CD4-positive, alpha-beta T cell treated with Interleukin-4 for 1 hour (primary cell): ENCODE data around the gene LAMTOR2.

Experiments
- DNase-seq, 2 donors: peaks; one replicate each; pipeline ENCODE4 v3.0.0-alpha.2; 2020 to 2022

Gene LAMTOR2

DNA sequence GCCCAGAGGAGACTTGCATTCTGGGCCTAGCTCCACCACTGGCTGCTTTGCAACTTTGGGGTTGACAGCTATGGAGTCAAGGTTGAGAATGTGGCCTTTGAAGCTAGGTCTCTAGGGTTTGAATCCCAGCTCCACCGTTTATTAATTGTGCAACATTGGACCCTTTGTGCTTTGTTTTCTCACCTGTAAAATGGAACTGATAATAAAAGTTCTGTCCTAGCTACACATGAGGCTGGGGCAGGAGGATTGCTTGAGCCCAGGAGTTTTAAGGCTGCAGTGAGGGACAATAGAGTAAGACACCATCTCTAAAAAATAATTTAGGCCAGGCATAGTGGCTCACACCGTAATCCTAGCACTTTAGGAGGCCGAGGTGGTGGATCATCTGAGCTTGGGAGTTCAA is 44.7 kb downstream of the LAMTOR2 start:
- no peak for DNase-seq

DNA sequence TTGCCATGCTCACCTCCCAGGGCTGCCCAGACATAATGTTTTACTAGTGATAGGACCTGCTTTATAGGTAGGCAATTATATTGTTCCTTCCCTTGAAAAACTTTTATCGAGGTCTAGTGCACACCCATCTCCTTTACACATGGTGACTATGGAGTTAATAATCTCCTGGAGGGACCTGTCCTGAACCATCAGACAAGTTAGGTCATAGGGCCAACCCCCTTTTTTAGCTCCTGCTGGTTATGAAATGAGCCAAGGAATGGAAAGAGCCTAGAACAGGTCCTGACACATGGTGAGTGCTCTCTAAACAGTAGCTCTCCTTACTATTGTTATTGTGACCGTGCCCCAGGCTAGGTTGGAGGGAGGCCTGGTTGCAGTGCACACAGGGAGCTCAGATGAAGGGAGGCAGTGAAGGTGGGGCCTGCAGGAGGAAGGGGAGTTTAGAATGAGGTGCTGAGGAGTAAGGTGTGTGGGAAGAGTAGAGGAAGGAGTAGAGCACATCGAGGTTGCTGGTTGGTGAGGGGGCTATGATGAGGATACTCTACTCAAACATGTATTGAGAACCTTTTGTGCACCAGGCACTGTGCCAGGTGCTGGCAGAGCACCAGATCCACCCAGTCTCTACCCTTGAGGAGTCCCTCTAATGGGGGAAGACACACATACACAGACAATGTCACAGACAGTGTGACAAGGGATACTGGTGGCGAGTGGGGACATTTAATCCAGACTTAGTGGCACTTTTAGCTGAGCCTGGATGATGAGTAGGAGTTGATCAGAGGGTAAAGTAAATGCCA is 45.8 kb downstream of the LAMTOR2 start:
- DNase-seq, result no peak

DNA sequence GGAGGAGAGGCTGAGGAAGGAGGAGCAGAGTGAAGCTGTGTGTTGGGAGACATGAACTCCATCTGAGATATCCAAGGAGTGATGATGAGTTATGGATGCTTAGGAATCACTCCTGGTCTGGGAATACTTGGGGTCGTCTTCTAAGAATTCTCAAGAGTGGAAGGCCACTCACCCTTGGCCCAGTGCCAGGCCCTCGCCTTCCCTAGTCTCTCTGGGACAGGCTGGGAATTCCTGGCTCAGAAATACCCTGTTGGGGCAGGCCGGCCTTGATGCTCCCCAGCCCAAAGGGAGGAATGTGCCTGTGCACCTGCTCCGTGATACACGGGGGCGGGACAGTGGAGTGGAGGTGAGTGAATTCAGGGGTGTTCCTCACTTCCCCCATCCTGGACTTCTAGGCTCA is 47.3 kb downstream of the LAMTOR2 start:
- no peak for DNase-seq

DNA sequence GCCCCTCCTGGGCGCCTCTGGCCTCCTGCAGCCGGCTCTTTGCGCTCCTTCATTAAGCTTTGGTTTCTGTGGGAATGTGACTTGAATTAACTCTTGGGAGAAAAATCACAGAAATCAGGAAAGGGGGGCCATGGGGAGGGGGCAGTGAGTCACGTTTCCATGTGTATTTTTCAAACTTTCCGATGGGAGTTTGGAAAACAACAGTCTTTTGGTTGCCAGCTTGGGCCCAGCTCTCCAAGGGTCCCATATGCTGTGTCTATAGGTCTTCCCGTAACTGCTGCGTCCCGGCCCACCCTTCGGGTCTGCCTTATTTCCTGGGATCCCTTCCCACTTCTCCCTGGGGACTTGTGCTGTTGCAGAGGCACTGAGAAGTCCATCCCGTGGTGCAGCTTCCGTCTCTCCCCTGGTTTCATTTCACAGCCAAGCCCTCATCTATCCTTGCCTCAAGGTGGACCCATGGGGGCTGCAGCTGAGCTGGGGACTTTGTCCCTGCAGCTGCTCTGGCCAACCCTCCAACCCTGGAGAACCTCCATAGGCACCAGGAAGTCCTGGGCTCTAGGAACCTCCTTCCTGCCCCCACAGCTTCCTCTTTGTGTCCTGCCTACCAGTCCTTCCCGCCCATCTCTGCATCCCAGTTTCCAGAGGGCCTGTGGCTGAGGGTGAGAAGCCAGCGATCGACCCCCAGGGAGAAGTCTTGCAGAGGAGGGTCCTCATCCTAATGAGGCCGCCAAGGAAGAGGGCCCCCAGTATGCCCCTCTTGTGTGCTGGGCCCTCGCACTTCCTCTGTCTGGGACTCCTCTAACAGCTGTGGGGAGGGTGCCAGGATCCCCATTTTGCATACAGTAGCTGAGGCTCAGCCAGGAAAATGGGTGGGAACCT is 48.3 kb downstream of the LAMTOR2 start:
- DNase-seq, result no peak

DNA sequence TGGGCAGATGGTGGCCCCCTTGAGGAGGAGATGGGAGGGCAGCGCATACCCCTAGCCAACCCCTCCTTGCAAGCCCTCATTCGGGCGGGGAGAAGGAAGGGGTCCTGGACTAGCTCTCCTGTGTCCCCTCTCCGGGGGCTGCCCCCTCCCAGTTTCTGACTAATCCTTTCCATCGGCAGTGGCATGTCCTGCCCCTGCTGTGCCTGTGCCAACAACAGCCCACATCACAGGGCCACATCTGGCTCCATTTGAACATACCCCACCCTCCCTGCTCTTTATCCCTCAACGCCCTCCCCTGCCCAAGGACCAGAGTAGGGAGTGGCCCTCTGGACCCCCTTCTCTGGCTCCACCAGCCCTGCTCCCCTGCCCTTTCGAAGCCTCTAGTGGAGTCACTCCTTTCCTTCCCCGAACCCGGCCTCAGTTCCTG is 49.0 kb downstream of the LAMTOR2 start:
- DNase-seq, result peak in 1 of 2 donors; percentile 50

DNA sequence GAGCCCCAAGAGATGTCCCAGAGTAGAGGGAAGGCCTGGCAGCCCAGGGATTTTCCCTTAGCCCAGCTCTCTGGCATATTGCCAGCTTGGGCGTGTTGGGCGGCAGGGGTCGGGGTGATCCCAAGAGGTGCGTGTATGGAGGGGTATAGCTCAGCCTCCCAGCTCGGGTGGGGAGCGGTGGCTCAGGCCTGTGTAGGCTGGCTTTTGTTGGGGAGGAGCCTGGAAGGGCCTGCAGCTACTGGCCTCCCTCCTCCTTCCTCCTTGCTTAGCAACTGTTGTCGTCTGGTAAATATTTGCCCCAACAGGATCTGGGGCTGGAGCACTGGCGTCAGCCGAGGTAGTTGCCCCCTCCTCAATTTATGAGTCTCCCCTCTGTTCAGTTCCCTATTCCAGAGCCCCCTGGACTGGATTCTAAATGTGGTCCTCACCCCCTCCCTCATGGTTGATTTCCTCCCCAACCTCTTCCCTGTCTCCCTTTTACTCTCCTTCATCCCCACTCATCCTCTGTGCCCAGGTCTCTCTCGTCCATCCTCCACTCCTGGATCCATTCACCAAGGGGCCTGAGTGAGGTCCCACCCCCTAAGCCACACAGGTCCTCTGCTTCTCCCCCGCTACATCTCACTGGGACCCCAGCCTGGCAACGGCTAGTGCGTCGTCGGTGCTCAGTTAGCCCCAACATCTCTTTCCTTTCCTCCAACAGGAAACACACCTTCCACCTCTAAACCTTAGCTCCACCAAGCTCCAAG is 49.7 kb downstream of the LAMTOR2 start:
- peak; percentile 88 to 89 for DNase-seq

DNA sequence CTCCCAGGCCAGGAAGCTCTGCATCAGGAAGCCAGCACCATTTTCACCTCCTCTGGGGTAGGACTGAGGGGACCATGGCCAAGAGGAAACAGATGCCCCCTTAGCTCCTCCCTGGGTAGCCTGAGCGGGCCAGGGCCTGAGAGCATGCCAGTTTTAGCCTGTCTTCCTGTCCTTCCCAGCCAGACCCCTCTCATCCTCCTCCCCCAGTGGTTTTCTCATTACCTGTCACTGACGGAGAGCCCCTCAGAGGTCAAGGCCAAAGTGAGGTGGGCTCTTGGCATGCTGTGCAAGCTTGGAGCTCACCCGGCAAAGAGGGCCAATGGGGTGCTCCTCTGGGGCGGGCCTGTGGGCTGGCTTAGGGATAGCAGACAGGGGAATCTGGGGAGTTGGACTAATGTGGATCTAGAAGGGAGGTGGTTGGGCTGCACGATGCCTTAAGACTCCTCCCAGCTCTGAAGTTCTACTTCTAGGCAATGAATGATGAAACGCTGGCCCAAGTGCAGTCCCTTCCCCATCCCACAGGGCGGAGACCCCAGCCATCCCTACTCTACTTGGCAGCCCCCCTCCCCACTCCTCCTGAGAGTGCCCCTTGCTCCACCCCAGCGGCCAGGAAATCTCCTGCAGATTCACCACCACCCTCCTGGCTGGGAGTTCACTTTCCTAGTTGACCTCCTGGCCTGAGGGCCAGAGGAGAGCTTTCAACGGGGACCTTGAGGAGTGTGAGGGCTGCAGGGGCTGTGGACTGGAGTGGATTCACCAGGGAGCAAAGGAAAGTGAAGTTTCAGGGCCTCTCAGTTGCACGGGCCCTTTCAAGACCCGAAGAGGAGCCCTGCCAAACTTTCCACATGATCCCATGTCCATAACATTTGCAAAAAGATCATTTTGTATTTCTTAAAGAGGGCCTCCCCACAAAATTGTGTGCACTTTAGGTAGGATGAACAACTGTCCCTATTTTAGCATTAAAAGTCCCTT is 50.6 kb downstream of the LAMTOR2 start:
- no peak for DNase-seq

DNA sequence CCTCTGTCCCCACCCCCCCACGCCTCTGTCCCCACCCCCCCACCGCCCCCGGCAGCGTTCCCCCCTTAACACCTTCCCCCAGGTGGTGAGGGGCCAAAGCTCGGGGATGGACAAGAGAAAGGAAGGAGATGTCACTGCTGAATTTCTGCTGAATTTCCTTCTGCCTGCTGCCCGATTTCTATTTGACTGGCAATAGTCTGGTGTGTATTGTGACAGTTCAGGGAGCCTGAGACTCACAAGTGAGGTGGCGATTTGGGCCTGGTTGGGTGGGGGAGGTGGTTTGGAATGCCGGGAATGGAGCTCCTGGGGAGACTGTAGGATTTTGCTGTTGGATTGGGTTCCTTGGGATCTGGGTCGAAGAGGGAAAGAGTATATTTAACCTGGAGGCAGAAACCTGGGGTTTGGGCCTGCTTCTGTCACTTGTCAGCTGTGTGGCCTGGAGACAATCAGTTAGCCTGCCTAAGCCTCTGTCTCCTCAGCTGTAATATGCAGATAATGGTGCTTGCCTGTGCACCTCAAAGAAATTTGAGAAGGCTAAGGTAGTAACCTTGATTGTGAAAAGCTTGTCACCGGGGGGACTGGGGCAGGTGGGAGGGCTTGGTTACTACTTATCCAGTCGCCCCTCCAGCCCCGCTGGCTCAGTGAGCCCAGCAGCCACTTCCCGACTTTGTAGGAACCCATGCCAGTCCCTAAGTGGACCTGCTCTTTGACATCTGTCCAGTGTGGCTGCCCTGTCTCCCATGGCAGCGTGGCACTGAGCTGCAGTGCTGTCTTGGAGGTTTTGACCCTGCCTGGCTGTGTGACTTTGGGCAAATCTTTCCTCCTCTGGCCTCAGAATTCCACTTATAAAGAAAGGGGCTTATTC is 52.3 kb downstream of the LAMTOR2 start:
- no peak for DNase-seq

DNA sequence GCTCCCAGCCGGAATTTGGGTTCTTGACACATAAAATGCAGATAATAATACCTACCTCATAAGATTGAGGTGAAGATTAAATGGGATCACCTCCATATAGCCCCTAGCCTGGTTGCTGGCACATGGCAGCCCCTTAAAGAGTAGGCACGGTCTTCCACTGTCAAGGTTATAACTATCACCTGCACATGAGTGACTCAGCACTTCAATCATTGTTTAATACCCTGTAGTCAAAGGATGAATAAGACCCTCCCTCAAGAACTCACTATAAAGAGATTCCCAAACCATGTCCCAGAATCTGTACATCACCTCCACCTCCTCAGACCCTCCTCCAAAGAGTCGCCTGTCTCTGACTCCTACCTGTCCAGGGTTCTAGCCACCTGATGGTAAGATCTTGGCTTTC is 53.5 kb downstream of the LAMTOR2 start:
- no peak for DNase-seq
